Measurements from ENCODE around the gene GABBR2. TPM values are rescaled to one million over a fixed set of nuclear protein-coding genes. Genes with fewer than 3 reads are reported as not detected.

Gene GABBR2
- total and polyA plus RNA-seq, 9 of the 15 experiments (the other 6 are each of a cell fraction or from before 2014, with no cell fraction given) = 0.15 to 1.9 (median 0.32) TPM

DNA sequence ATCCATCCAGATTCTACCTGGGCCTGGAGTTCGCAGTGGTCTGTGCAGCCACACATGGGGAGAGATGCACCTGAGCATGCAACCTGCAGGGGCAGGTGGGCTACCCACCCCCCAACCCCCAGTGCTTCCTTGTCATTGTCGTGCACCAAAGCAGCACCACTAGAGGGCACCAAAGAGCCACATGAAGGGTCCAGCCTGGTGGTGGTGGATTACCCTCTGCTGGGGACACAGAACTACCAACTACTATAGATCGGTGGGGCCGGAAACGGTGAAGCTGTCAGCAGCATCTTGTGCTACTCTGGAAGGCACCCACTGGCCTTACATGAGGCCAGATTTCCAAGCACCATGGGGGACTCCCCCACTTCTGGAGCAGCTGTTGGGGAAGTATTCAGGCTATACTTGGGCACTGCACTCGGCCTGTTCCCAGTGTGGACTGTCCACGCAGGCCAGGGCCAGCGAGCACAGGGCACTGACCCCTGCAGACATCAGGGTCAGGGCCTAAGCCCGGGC, 393.1 kb downstream of the GABBR2 start (continued):
- TF ChIP-seq RB1 (IDR thresholded peaks at IDR 0.05; ENCODE audit: low read depth) (peak; percentile 84), NONO (IDR thresholded peaks at IDR 0.05; ENCODE audit: low read depth in 2 of 2, low read length in 1 of 2) (peak in 1 of 2 experiments; percentile 46; a peak in 1 of 4 replicates), NCOA4 (IDR thresholded peaks at IDR 0.05; ENCODE audit: partially characterized antibody) (no peak), CBFA2T2 (conservative IDR thresholded peaks at IDR 0.05) (no peak), NCOR1 (IDR thresholded peaks at IDR 0.05) (0 out of 2 replicates have a peak, but pooled peaks have one; percentile 4), PHB (CRISPR knock-in tag; IDR thresholded peaks at IDR 0.05) (no peak), ZNF57 (CRISPR knock-in tag; IDR thresholded peaks at IDR 0.05) (no peak), ZNF12 (CRISPR knock-in tag; IDR thresholded peaks at IDR 0.05) (no peak), ETS2 (tag; IDR thresholded peaks at IDR 0.05; ENCODE audit: borderline replicate concordance, poor library complexity, severe bottlenecking) (no peak), MYC (IDR thresholded peaks at IDR 0.05; ENCODE audit: low read depth, low read length) (0 out of 2 replicates have a peak, but pooled peaks have one; percentile 18), MYC (CRISPR knock-in tag; IDR thresholded peaks at IDR 0.05; ENCODE audit: borderline replicate concordance, low read depth) (no peak), CHD1 (IDR thresholded peaks at IDR 0.05; ENCODE audit: low read length) (no peak), GTF2A2 (tag; IDR thresholded peaks at IDR 0.05) (no peak), HIVEP1 (CRISPR knock-in tag; IDR thresholded peaks at IDR 0.05) (no peak), ZNF354B (CRISPR knock-in tag; IDR thresholded peaks at IDR 0.05) (no peak), EP300 (IDR thresholded peaks at IDR 0.05; ENCODE audit: low read length) (peak; percentile 52; the same call in 1 of the 2 replicates), ZNF121 (CRISPR knock-in tag; conservative IDR thresholded peaks at IDR 0.05) (no peak), ZSCAN29 (IDR thresholded peaks at IDR 0.05) (no peak), NELFE (IDR thresholded peaks at IDR 0.05; ENCODE audit: insufficient read depth, insufficient read length) (no peak), THRAP3 (IDR thresholded peaks at IDR 0.05; ENCODE audit: borderline replicate concordance) (no peak), MAFK (IDR thresholded peaks at IDR 0.05; ENCODE audit: low read length) (no peak), MAFG (tag; conservative IDR thresholded peaks at IDR 0.05) (no peak)
- TF ChIP-seq, protein P1, sequence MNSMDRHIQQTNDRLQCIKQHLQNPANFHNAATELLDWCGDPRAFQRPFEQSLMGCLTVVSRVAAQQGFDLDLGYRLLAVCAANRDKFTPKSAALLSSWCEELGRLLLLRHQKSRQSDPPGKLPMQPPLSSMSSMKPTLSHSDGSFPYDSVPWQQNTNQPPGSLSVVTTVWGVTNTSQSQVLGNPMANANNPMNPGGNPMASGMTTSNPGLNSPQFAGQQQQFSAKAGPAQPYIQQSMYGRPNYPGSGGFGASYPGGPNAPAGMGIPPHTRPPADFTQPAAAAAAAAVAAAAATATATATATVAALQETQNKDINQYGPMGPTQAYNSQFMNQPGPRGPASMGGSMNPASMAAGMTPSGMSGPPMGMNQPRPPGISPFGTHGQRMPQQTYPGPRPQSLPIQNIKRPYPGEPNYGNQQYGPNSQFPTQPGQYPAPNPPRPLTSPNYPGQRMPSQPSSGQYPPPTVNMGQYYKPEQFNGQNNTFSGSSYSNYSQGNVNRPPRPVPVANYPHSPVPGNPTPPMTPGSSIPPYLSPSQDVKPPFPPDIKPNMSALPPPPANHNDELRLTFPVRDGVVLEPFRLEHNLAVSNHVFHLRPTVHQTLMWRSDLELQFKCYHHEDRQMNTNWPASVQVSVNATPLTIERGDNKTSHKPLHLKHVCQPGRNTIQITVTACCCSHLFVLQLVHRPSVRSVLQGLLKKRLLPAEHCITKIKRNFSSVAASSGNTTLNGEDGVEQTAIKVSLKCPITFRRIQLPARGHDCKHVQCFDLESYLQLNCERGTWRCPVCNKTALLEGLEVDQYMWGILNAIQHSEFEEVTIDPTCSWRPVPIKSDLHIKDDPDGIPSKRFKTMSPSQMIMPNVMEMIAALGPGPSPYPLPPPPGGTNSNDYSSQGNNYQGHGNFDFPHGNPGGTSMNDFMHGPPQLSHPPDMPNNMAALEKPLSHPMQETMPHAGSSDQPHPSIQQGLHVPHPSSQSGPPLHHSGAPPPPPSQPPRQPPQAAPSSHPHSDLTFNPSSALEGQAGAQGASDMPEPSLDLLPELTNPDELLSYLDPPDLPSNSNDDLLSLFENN (IDR thresholded peaks at IDR 0.05; ENCODE audit: low read depth in 2 of 2, low read length in 2 of 2) = no peak
- TF ChIP-seq, protein P2, sequence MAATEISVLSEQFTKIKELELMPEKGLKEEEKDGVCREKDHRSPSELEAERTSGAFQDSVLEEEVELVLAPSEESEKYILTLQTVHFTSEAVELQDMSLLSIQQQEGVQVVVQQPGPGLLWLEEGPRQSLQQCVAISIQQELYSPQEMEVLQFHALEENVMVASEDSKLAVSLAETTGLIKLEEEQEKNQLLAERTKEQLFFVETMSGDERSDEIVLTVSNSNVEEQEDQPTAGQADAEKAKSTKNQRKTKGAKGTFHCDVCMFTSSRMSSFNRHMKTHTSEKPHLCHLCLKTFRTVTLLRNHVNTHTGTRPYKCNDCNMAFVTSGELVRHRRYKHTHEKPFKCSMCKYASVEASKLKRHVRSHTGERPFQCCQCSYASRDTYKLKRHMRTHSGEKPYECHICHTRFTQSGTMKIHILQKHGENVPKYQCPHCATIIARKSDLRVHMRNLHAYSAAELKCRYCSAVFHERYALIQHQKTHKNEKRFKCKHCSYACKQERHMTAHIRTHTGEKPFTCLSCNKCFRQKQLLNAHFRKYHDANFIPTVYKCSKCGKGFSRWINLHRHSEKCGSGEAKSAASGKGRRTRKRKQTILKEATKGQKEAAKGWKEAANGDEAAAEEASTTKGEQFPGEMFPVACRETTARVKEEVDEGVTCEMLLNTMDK (IDR thresholded peaks at IDR 0.05; ENCODE audit: borderline replicate concordance, insufficient read depth, low read depth, low read length, poor library complexity, severe bottlenecking) = no peak
- TF ChIP-seq, protein P3, sequence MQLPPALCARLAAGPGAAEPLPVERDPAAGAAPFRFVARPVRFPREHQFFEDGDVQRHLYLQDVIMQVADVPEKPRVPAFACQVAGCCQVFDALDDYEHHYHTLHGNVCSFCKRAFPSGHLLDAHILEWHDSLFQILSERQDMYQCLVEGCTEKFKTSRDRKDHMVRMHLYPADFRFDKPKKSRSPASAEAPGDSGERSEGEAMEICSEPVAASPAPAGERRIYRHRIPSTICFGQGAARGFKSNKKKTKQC (CRISPR knock-in tag; IDR thresholded peaks at IDR 0.05) = no peak; the same call in 1 of the 2 replicates

All from K562 (cell line).